ENCODE data around the gene CAMK1G. TPM values are rescaled to one million over a fixed set of nuclear protein-coding genes. Genes with fewer than 3 reads are reported as not detected.

The CAMK1G gene
- total and polyA plus RNA-seq, 2 donors (not counting 1 experiment from before 2014, with no cell fraction given): not detected

DNA sequence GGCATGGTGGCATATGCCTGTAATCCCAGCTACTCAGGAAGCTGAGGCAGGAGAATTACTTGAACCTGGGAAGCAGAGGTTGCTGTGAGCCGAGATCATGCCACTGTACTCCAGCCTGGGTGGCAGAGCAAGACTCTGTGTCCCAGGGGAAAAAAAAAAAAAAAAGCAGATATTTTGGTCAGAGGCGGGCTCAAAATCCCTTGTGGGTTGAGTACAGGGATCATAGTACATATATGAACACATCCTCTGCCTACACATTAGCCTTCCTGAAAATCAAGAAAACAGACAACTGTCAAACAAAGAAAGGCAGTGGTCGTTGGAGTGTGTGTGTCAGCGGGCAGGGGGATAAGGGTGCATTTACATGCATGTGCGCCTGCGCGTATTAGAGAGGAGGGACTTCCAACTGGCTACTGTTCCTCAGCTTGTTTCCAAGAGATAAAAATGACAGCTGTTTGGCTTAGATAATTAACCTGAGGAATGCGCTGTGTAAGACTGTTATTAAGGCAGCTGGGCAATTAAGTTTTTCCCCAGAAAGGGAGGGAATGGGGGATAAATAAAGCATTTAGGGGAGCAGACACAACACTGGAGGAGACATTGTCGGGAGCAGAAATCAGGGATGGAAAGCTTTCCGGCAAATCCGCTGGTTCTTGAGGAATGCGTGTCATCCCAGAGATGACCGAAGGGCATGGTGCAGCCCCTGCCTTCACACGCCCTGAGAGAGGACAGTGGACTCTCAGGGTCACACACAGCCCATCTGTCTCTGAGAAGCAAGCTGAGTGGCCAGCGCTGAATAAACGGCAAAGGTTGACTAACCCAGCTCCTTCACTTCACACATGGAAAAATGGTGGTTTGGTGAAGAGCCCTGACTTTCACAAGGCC is 62.3 kb downstream of the CAMK1G start:
- no peaks in the 10 kb centered on the region for H3K79me2 ChIP-seq (ENCODE audit: control insufficient read depth, insufficient read depth, low read length)
- DNase-seq: no peak
- H3K27ac ChIP-seq (ENCODE audit: low read length in 2 of 2): no peak overlapping the region
- intact Hi-C loops (cut with micrococcal nuclease): no loop called here
- Mint-ChIP-seq H3K4me1 (no peaks in the 10 kb centered on the region), H3K9me3 (ENCODE audit: insufficient read depth) (no peaks in the 10 kb centered on the region), H3K27me3 (no peaks in the 10 kb centered on the region), H3K4me3 (no peak overlapping the region), H3K27ac (no peak overlapping the region)
- no peaks in the 10 kb centered on the region for H3K9me3 ChIP-seq (ENCODE audit: control extremely low read depth in 1 of 3, control insufficient read depth in 2 of 3, insufficient read depth in 1 of 3, low read length in 2 of 3)
- no peak overlapping the region for H3K4me3 ChIP-seq (ENCODE audit: control extremely low read depth in 1 of 5, extremely low read depth in 1 of 5, insufficient read depth in 1 of 5, low read depth in 2 of 5, low read length in 4 of 5)
- ChIA-PET CTCF (interaction anchor here (0.7 kb wide), 1 partner anchor 46 kb away, joined by 3 read pairs; no protein-coding TSS in a partner anchor), POLR2A (no interaction called here)
- no peaks in the 10 kb centered on the region for H4K20me1 ChIP-seq (ENCODE audit: control insufficient read depth, insufficient read depth, low read length, poor library complexity, severe bottlenecking)
- H3K4me2 ChIP-seq (replicated peaks; ENCODE audit: low read depth, low read length, poor library complexity, severe bottlenecking): no peak overlapping the region
- no peaks in the 10 kb centered on the region for H3K27me3 ChIP-seq (replicated peaks in 1 of 4; ENCODE audit: control extremely low read depth in 1 of 4, control insufficient read depth in 3 of 4, insufficient read depth in 4 of 4, low read length in 3 of 4)
- H3K36me3 ChIP-seq (replicated peaks in 1 of 2; ENCODE audit: control extremely low read depth in 1 of 2, control insufficient read depth in 1 of 2, extremely low read depth in 1 of 2, insufficient read depth in 2 of 2, low read length in 1 of 2): no peaks in the 10 kb centered on the region
- H3K4me1 ChIP-seq (ENCODE audit: control insufficient read depth in 2 of 2, insufficient read depth in 2 of 2, low read length in 2 of 2): no peaks in the 10 kb centered on the region
- ATAC-seq (ENCODE audit: low read depth): no peak
- TF ChIP-seq, protein P1, sequence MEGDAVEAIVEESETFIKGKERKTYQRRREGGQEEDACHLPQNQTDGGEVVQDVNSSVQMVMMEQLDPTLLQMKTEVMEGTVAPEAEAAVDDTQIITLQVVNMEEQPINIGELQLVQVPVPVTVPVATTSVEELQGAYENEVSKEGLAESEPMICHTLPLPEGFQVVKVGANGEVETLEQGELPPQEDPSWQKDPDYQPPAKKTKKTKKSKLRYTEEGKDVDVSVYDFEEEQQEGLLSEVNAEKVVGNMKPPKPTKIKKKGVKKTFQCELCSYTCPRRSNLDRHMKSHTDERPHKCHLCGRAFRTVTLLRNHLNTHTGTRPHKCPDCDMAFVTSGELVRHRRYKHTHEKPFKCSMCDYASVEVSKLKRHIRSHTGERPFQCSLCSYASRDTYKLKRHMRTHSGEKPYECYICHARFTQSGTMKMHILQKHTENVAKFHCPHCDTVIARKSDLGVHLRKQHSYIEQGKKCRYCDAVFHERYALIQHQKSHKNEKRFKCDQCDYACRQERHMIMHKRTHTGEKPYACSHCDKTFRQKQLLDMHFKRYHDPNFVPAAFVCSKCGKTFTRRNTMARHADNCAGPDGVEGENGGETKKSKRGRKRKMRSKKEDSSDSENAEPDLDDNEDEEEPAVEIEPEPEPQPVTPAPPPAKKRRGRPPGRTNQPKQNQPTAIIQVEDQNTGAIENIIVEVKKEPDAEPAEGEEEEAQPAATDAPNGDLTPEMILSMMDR (IDR thresholded peaks at IDR 0.05): no peak
- TF ChIP-seq EZH2 (IDR thresholded peaks at IDR 0.05; ENCODE audit: borderline replicate concordance, insufficient read depth, low read depth, low read length, poor library complexity, severe bottlenecking): no peak
- H3K9ac ChIP-seq (ENCODE audit: low read length): no peak overlapping the region
- WGBS (ENCODE audit: insufficient coverage): 85% methylated on average over 12 of the region's 16 CpGs
- H2AFZ ChIP-seq (ENCODE audit: insufficient read depth, low read depth, low read length, poor library complexity, severe bottlenecking): no peak overlapping the region

DNA sequence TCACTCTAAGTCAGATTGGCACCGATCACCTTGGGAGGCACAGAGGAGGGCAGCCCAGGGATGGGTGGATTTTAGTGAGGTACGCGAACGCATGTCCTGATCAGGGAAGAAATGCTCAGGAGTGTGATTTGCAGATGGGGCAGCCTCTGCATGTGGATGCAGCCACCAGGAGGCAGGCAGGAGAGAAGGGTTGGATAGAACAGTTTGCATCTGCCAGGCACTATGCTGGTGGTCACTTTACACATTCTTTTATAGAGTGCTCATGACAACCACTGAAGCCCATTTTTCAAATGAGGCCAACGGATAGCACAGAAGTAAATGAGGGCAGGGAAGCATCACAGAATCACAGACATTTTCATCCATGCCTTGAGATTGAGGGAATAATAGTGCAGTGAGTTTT is 63.0 kb downstream of the CAMK1G start:
- H4K20me1 ChIP-seq (ENCODE audit: control insufficient read depth, insufficient read depth, low read length, poor library complexity, severe bottlenecking): no peaks in the 10 kb centered on the region
- H3K79me2 ChIP-seq (ENCODE audit: control insufficient read depth, insufficient read depth, low read length): no peaks in the 10 kb centered on the region
- no peak overlapping the region for H3K27ac ChIP-seq (ENCODE audit: low read length in 2 of 2)
- H3K36me3 ChIP-seq (replicated peaks in 1 of 2; ENCODE audit: control extremely low read depth in 1 of 2, control insufficient read depth in 1 of 2, extremely low read depth in 1 of 2, insufficient read depth in 2 of 2, low read length in 1 of 2): no peaks in the 10 kb centered on the region
- no peak overlapping the region for H3K4me2 ChIP-seq (replicated peaks; ENCODE audit: low read depth, low read length, poor library complexity, severe bottlenecking)
- WGBS (ENCODE audit: insufficient coverage): 100% methylated on average over 4 of the region's 5 CpGs
- H3K4me3 ChIP-seq (ENCODE audit: control extremely low read depth in 1 of 5, extremely low read depth in 1 of 5, insufficient read depth in 1 of 5, low read depth in 2 of 5, low read length in 4 of 5): no peak overlapping the region
- CTCF ChIA-PET: no interaction called here
- Mint-ChIP-seq H3K9me3 (ENCODE audit: insufficient read depth) (no peaks in the 10 kb centered on the region), H3K27me3 (no peaks in the 10 kb centered on the region), H3K4me3 (no peak overlapping the region), H3K27ac (no peak overlapping the region), H3K4me1 (no peaks in the 10 kb centered on the region)
- no peak overlapping the region for H2AFZ ChIP-seq (ENCODE audit: insufficient read depth, low read depth, low read length, poor library complexity, severe bottlenecking)
- POLR2A ChIA-PET: no interaction called here
- no peak for ATAC-seq (ENCODE audit: low read depth)
- DNase-seq: no peak
- H3K27me3 ChIP-seq (replicated peaks in 1 of 4; ENCODE audit: control extremely low read depth in 1 of 4, control insufficient read depth in 3 of 4, insufficient read depth in 4 of 4, low read length in 3 of 4): no peaks in the 10 kb centered on the region
- no peaks in the 10 kb centered on the region for H3K4me1 ChIP-seq (ENCODE audit: control insufficient read depth in 2 of 2, insufficient read depth in 2 of 2, low read length in 2 of 2)
- intact Hi-C loops (cut with micrococcal nuclease): no loop called here
- TF ChIP-seq, protein P1 (IDR thresholded peaks at IDR 0.05): no peak
- no peak overlapping the region for H3K9ac ChIP-seq (ENCODE audit: low read length)
- no peaks in the 10 kb centered on the region for H3K9me3 ChIP-seq (ENCODE audit: control extremely low read depth in 1 of 3, control insufficient read depth in 2 of 3, insufficient read depth in 1 of 3, low read length in 2 of 3)
